ENCODE results near the gene R3HCC1L. TPM values are rescaled to one million over a fixed set of nuclear protein-coding genes. Genes with fewer than 3 reads are reported as not detected.

Gene R3HCC1L
- total and polyA plus RNA-seq, 4 donors = 9.5 to 18.6 (median 14.2) TPM

DNA sequence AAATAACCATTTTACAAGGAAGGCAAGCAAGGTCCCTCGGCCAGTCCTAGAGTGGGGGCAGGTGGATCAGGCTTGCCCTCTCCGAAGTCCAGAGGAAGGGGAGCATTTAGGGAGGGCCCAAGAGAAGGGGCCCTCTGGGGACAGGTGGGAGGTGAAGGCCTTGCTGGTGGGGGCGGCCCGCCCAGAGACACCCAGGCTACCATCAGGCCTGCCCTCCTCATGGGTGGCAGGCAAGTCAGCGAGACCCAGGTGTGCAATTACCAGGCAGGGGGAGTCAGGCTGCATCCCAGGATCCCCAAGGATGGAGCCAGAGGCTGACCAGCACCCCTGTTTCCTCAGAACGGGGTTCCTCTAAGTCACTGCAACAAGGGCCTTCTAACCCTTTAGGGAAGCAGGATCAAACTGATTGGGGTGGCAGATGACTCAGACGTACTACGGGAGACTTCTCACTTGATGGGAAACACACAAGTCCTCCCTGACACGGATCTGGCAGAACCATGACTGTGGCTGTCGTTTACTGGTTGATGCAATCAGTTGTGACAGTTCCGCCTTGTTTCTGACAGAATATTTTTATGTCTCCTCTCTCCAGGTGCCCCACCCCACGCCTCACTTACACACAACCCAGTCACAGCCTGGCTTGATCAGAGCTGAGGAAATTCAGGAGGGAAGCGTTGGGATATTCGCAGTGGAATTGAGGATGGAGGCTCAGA lies 125.3 kb downstream of the R3HCC1L start:
- H3K27ac ChIP-seq (ENCODE audit: low read depth, low read length) = no peak overlapping the region
- no peaks in the 10 kb centered on the region for H3K4me1 ChIP-seq (ENCODE audit: control insufficient read depth, insufficient read depth, low read length)
- H3K4me3 ChIP-seq (ENCODE audit: low read depth, low read length) = no peak overlapping the region
- H3K9me3 ChIP-seq (ENCODE audit: control insufficient read depth, insufficient read depth, low read length) = no peaks in the 10 kb centered on the region
- no peak for DNase-seq (ENCODE audit: low read depth in 4 of 6, low spot score in 6 of 6)
- H3K27me3 ChIP-seq (ENCODE audit: control insufficient read depth, insufficient read depth, low read length) = no peaks in the 10 kb centered on the region
- WGBS (ENCODE audit: insufficient coverage) = 84% methylated on average over 10 of the region's 14 CpGs
- H3K36me3 ChIP-seq (ENCODE audit: control insufficient read depth, insufficient read depth, low read length) = peaks cover 18% of the 10 kb centered on the region

DNA sequence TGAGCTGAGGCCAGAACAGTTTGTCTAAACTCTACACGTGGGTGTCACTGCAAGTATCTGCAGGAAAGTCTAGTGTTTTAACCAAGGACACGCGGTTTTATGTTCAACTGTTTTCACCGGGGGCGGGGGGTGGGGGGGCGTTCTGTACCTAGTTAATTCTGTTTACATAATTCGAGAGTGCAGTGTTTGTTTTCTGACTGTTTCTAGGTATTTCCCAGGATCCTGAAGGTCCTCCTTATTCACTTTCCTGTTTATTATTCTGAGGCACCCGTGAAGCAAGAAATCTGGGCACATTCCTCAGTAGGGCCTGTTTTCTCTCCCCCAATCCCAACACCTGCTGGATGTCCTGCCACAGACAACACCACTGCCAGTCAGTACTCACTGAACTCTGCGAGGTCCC lies 125.9 kb downstream of the R3HCC1L start:
- Histone ChIP-seq H3K36me3 (ENCODE audit: control insufficient read depth, insufficient read depth, low read length) (peaks cover 18% of the 10 kb centered on the region), H3K27ac (ENCODE audit: low read depth, low read length) (no peak overlapping the region), H3K4me3 (ENCODE audit: low read depth, low read length) (no peak overlapping the region), H3K9me3 (ENCODE audit: control insufficient read depth, insufficient read depth, low read length) (no peaks in the 10 kb centered on the region), H3K27me3 (ENCODE audit: control insufficient read depth, insufficient read depth, low read length) (no peaks in the 10 kb centered on the region), H3K4me1 (ENCODE audit: control insufficient read depth, insufficient read depth, low read length) (no peaks in the 10 kb centered on the region)
- 57% methylated on average over 9 of the region's 9 CpGs for WGBS (ENCODE audit: insufficient coverage)
- DNase-seq (ENCODE audit: low read depth in 4 of 6, low spot score in 6 of 6) = no peak

DNA sequence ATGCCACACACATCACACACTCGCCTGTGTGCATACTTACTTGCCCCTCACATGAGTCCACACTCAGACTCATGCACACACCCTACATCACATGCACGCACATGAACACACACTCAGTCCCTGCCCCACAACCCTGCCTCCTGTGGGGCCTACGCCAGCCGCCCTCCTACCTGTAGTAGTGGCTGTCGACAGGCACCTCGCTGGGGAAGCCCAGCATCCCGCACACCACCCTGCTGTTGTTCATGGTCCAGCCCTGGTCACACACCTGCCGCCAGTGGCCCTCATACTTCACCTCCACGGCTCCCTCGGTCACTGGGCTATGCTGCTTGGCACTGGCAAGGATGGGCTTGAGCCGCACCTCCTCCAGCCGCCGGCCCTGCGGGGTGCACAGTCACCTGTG lies 126.3 kb downstream of the R3HCC1L start:
- Histone ChIP-seq H3K27me3 (ENCODE audit: control insufficient read depth, insufficient read depth, low read length) (no peaks in the 10 kb centered on the region), H3K9me3 (ENCODE audit: control insufficient read depth, insufficient read depth, low read length) (no peaks in the 10 kb centered on the region), H3K27ac (ENCODE audit: low read depth, low read length) (no peak overlapping the region), H3K4me3 (ENCODE audit: low read depth, low read length) (no peak overlapping the region), H3K36me3 (ENCODE audit: control insufficient read depth, insufficient read depth, low read length) (peaks cover 14% of the 10 kb centered on the region), H3K4me1 (ENCODE audit: control insufficient read depth, insufficient read depth, low read length) (peaks cover 4% of the 10 kb centered on the region)
- no peak for DNase-seq (ENCODE audit: low read depth in 4 of 6, low spot score in 6 of 6)
- 92% methylated on average over 14 of the region's 14 CpGs for WGBS (ENCODE audit: insufficient coverage)

DNA sequence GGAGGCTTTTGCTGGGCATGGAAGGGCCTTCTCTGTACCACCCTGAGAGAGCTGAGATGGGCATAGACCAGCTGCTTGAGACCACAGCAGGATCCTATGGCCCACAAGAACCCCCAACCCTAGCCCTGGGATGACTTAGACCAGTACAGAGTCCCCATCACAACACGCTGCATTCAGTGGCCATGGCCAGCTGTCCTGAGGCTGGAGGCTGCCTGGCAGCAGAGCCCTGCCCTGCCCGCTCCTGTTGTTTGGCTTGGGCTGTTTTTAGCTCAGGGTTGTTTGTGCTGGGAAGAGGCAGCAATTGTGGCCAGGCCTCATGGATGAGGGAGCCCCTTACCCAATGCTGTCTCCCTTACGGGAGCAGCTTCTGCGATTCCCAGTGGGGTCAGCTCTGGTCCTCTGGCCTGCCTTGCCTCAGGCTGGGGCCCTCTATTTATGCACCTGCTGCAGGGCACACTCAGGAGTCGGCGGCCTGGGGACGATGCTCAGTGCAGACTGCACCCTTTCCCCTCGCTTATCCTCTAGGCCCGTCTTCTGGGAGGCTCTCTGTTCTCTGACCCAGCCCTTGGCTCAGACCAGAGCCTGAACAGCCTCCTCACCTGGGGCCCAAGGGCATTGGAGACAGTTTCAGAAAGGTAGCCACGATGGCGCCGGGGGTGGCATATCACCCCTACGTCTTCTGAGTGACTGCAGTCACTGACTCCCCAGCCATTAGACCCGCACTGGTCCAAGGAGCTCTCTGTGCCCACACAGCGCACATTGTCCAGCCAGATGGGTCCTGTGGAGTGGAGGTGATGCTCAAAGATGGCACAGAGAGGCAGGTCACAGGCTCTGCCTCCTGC lies 127.2 kb downstream of the R3HCC1L start:
- Histone ChIP-seq H3K27me3 (ENCODE audit: control insufficient read depth, insufficient read depth, low read length) (no peaks in the 10 kb centered on the region), H3K4me3 (ENCODE audit: low read depth, low read length) (no peak overlapping the region), H3K4me1 (ENCODE audit: control insufficient read depth, insufficient read depth, low read length) (peaks cover 11% of the 10 kb centered on the region), H3K9me3 (ENCODE audit: control insufficient read depth, insufficient read depth, low read length) (no peaks in the 10 kb centered on the region), H3K27ac (ENCODE audit: low read depth, low read length) (no peak overlapping the region), H3K36me3 (ENCODE audit: control insufficient read depth, insufficient read depth, low read length) (peaks cover 10% of the 10 kb centered on the region)
- no peak for DNase-seq (ENCODE audit: low read depth in 4 of 6, low spot score in 6 of 6)
- WGBS (ENCODE audit: insufficient coverage) = 86% methylated on average over 12 of the region's 15 CpGs

DNA sequence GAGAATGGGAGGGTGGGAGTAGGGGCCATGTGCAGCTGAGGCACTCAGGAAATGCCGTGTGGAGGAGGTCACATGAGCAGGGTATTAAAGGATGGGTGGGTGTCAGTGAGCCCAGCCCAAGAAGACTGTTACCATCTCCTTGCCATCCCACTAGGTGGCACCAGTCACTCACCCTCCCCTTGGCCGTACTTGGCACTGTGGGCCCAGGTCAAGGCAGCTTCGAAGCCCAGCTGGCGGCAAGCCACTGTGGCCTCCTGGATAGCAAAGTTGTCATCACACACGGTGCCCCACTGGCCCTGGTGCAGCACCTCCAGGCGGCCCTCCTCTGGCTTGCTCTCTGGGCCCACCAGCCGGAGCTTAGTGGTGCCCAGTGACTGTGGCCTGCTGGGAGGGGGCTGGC lies 128.1 kb downstream of the R3HCC1L start:
- Histone ChIP-seq H3K4me1 (ENCODE audit: control insufficient read depth, insufficient read depth, low read length) (peaks cover 16% of the 10 kb centered on the region), H3K27me3 (ENCODE audit: control insufficient read depth, insufficient read depth, low read length) (peaks cover 1% of the 10 kb centered on the region), H3K4me3 (ENCODE audit: low read depth, low read length) (no peak overlapping the region), H3K36me3 (ENCODE audit: control insufficient read depth, insufficient read depth, low read length) (peaks cover 8% of the 10 kb centered on the region), H3K27ac (ENCODE audit: low read depth, low read length) (no peak overlapping the region), H3K9me3 (ENCODE audit: control insufficient read depth, insufficient read depth, low read length) (no peaks in the 10 kb centered on the region)
- WGBS (ENCODE audit: insufficient coverage) = 87% methylated on average over 6 of the region's 7 CpGs
- DNase-seq (ENCODE audit: low read depth in 4 of 6, low spot score in 6 of 6) = no peak

DNA sequence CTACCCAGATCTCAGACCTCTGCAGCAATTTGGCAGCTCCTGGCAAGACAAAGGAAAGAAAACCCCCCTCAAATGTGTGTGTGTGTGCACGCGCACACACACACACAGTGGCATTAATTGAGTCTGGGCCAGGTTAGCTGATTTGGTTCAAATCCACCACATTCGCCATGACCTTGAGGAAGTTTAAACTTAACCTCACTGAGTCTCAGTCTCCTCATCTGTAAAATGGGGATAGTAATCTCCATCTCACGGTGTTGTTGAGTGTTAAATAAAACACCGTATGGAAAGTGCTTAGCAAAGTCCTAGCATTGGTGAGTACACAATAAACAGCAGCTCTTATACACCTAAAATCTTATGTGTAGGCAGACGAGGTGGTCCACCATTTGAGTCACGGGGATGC lies 128.6 kb downstream of the R3HCC1L start:
- Histone ChIP-seq H3K27me3 (ENCODE audit: control insufficient read depth, insufficient read depth, low read length) (peaks cover 2% of the 10 kb centered on the region), H3K36me3 (ENCODE audit: control insufficient read depth, insufficient read depth, low read length) (peaks cover 5% of the 10 kb centered on the region), H3K4me3 (ENCODE audit: low read depth, low read length) (no peak overlapping the region), H3K4me1 (ENCODE audit: control insufficient read depth, insufficient read depth, low read length) (peaks cover 20% of the 10 kb centered on the region), H3K27ac (ENCODE audit: low read depth, low read length) (no peak overlapping the region), H3K9me3 (ENCODE audit: control insufficient read depth, insufficient read depth, low read length) (no peaks in the 10 kb centered on the region)
- no CpG with 5 or more reads among the region's 7 CpGs for WGBS (ENCODE audit: insufficient coverage)
- DNase-seq (ENCODE audit: low read depth in 4 of 6, low spot score in 6 of 6) = no peak

DNA sequence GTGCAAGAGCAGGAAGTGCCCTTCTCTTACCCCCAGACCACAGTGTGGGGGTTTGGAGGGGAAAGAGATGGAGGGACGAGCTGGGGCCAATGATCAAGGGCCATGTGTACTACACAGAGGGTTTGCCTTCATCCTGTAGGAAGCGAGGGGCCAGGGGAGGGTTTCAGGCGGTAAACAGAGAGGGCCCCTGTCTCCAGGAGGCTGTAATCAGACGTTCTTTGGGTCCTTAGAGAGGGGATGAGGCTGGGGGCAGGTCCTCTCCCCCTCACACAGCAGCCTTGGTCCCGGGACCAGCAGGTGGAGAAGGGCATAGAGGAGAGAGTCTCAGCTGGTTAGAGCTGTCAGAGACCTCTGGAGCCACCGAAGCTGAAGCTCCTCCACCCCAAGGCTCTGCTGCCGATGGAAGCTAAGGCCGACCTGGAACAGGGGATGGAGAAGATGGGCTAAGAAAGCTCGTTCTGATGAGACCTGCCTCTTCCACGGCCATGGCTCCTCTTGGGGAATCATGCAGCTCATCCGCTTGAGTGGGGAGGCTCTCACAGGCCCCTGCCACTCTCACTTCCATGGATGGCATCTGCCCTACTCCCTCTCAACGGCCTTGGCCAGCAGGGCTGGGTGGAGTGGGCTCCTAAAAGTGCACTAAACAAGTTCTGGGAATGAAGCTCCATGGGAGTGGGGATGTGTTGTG lies 130.1 kb downstream of the R3HCC1L start:
- 87% methylated on average over 6 of the region's 12 CpGs for WGBS (ENCODE audit: insufficient coverage)
- no peak overlapping the region for H3K4me3 ChIP-seq (ENCODE audit: low read depth, low read length)
- H3K27ac ChIP-seq (ENCODE audit: low read depth, low read length) = no peak overlapping the region
- peaks cover 33% of the 10 kb centered on the region for H3K4me1 ChIP-seq (ENCODE audit: control insufficient read depth, insufficient read depth, low read length)
- peaks cover 5% of the 10 kb centered on the region for H3K36me3 ChIP-seq (ENCODE audit: control insufficient read depth, insufficient read depth, low read length)
- H3K9me3 ChIP-seq (ENCODE audit: control insufficient read depth, insufficient read depth, low read length) = no peaks in the 10 kb centered on the region
- H3K27me3 ChIP-seq (ENCODE audit: control insufficient read depth, insufficient read depth, low read length) = peaks cover 2% of the 10 kb centered on the region
- no peak for DNase-seq (ENCODE audit: low read depth in 4 of 6, low spot score in 6 of 6)

DNA sequence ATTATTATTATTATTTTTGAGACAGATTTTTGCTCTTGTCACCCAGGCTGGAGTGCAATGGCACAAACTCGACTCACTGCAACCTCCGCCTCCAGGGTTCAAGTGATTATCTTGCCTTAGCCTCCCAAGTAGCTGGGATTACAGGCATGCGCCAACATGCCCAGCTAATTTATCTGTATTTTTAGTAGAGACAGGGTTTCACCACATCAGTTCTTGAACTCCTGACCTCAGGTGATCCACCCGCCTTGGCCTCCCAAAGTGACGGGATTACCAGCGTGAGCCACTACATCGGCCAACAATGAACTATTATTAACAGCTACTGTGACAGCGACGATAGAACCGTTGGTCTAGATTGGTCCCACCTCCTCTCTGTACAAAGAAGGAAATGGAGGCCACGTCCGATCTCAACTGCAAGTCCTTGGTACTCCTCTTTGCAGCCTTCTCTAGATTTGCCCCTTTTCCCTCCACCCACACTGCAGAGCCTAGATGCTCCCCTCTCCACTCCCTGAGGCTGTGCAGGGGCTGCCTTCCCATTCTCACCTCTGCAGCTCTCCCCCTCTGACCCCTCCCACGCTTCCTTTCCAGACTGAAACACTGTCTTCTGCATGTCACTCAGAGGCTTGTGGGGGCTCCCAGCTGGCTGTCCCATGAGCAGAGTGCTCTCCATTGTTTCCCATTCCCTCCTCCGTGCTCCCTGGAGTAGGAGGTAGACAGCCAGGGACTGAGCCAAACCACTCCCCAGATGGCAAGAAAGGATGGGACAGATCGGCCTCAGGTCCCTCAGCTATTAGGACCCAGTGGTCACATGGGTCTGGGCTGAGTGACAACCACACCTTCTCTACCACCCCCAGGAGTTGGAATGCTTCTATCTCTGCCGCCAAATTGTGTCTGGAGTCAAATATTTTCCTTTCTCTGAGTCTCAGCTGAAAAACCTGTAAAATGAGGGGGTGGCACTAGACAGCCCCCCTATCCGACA lies 131.2 kb downstream of the R3HCC1L start:
- Histone ChIP-seq H3K4me3 (ENCODE audit: low read depth, low read length) (no peak overlapping the region), H3K27me3 (ENCODE audit: control insufficient read depth, insufficient read depth, low read length) (peaks cover 2% of the 10 kb centered on the region), H3K9me3 (ENCODE audit: control insufficient read depth, insufficient read depth, low read length) (no peaks in the 10 kb centered on the region), H3K27ac (ENCODE audit: low read depth, low read length) (no peak overlapping the region), H3K4me1 (ENCODE audit: control insufficient read depth, insufficient read depth, low read length) (peaks cover 38% of the 10 kb centered on the region), H3K36me3 (ENCODE audit: control insufficient read depth, insufficient read depth, low read length) (peaks cover 3% of the 10 kb centered on the region)
- 56% methylated on average over 13 of the region's 17 CpGs for WGBS (ENCODE audit: insufficient coverage)
- no peak for DNase-seq (ENCODE audit: low read depth in 4 of 6, low spot score in 6 of 6)

DNA sequence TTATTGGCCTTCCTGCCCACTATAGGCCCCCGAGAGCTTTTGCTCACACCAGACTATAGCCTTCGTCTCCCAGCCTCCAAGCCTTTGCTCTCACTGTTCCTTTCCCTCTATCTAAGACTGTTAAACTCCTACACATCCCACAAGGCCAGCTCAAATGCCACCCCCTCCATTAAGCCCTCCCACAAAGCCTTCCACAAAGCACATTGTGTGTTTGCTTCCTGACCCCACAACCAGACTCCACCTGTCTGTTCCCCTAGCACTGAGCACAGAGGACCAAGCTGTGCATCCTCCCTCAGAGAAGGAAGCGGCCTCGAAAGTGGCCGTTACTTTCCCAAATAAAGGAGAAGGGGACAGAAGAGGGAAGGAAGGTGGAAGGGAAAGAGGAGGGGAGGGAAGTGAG lies 132.2 kb downstream of the R3HCC1L start:
- no peaks in the 10 kb centered on the region for H3K9me3 ChIP-seq (ENCODE audit: control insufficient read depth, insufficient read depth, low read length)
- no peaks in the 10 kb centered on the region for H3K36me3 ChIP-seq (ENCODE audit: control insufficient read depth, insufficient read depth, low read length)
- no peak for DNase-seq (ENCODE audit: low read depth in 4 of 6, low spot score in 6 of 6)
- H3K27ac ChIP-seq (ENCODE audit: low read depth, low read length) = no peak overlapping the region
- H3K27me3 ChIP-seq (ENCODE audit: control insufficient read depth, insufficient read depth, low read length) = peaks cover 2% of the 10 kb centered on the region
- H3K4me3 ChIP-seq (ENCODE audit: low read depth, low read length) = no peak overlapping the region
- WGBS (ENCODE audit: insufficient coverage) = 94% methylated on average over 2 of the region's 5 CpGs
- H3K4me1 ChIP-seq (ENCODE audit: control insufficient read depth, insufficient read depth, low read length) = peaks cover 38% of the 10 kb centered on the region
